Stimulated activated CD8-positive, alpha-beta memory T cell treated with anti-CD3 and anti-CD28 coated beads, Interleukin-4, amount 100 ng/mL, for 48 hours (primary cell): ENCODE measurements around the gene SULT2A1.
A peak's percentile ranks its signal among the peaks of the same experiment; 100 is the strongest.
"Not testable (repeated sequence)": the region's sequence is repeated elsewhere in the genome, so short reads cannot be mapped to it uniquely, and the experiment has no call there.

Experiments used
- DNase-seq: peaks from one replicate; pipeline ENCODE4 v3.0.0-alpha.2; 2020

The SULT2A1 gene

GRCh38 chr19:47859838-47860237, 26.3 kb downstream of the SULT2A1 start:
- DNase-seq, result not testable (repeated sequence)

- DNase-seq, result not testable (repeated sequence)
Measured at GRCh38 chr19:47858646-47859285, 27.3 kb downstream of the SULT2A1 start, which contains the start of gene TPRX2. Gene TPRX2 (plus strand): TSS chr19:47859235. CDS start chr19:47859247, 12 bp downstream.

- not testable (repeated sequence) for DNase-seq
Measured at GRCh38 chr19:47858231-47858630, 27.9 kb downstream of the SULT2A1 start.

GRCh38 chr19:47854459-47854858, 31.7 kb downstream of the SULT2A1 start:
- no peak for DNase-seq

- DNase-seq, result no peak
Measured at GRCh38 chr19:47853003-47853402, 33.1 kb downstream of the SULT2A1 start.

- peak; percentile 74 for DNase-seq
Measured at GRCh38 chr19:47848823-47849473, 37.2 kb downstream of the SULT2A1 start.

- DNase-seq, result no peak
Measured at GRCh38 chr19:47848425-47848822, 37.7 kb downstream of the SULT2A1 start.

- no peak for DNase-seq
Measured at GRCh38 chr19:47842941-47843340, 43.2 kb downstream of the SULT2A1 start.

- DNase-seq, result no peak
Measured at GRCh38 chr19:47839913-47840312, 46.2 kb downstream of the SULT2A1 start.

- DNase-seq, result no peak
Measured at GRCh38 chr19:47839411-47839810, 46.7 kb downstream of the SULT2A1 start.

- DNase-seq, result no peak
Measured at GRCh38 chr19:47836038-47836437, 50.1 kb downstream of the SULT2A1 start.

- DNase-seq, result no peak
Measured at GRCh38 chr19:47832723-47833122, 53.4 kb downstream of the SULT2A1 start.

- DNase-seq, result no peak
Measured at GRCh38 chr19:47826800-47827199, 59.3 kb downstream of the SULT2A1 start.

- DNase-seq, result no peak
Measured at GRCh38 chr19:47824396-47824795, 61.7 kb downstream of the SULT2A1 start.

- no peak for DNase-seq
Measured at GRCh38 chr19:47821460-47822020, 64.6 kb downstream of the SULT2A1 start, which contains the start of gene CRX. Gene CRX (plus strand): TSS chr19:47821937. CDS start chr19:47834444, 12,507 bp downstream.
